ENCODE measurements around the gene DLGAP1.

DNA sequence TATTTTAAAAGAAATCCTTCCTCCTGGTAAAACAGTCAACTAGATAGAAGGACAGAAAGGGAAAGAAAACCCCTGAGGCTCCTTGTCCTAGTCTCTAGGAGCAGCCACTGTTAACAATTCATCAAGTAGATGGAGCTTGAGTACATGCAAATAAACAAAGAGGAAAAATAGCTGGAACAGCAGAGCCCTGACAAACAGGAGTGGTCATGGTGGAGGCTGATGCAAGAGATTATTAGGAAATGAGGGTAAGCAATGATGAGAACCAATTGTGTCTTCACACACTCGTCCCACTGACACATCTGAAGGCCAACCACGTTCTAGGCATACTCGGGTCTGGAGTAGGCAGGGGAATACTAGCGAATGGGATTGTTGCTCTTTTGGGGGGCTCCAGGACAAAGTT, 9.2 kb downstream of the DLGAP1 start:
- no peak for TF ChIP-seq POLR2AphosphoS5 (IDR thresholded peaks at IDR 0.05)
- no peak for TF ChIP-seq POLR2A (IDR thresholded peaks at IDR 0.05)
- TF ChIP-seq, protein P1, sequence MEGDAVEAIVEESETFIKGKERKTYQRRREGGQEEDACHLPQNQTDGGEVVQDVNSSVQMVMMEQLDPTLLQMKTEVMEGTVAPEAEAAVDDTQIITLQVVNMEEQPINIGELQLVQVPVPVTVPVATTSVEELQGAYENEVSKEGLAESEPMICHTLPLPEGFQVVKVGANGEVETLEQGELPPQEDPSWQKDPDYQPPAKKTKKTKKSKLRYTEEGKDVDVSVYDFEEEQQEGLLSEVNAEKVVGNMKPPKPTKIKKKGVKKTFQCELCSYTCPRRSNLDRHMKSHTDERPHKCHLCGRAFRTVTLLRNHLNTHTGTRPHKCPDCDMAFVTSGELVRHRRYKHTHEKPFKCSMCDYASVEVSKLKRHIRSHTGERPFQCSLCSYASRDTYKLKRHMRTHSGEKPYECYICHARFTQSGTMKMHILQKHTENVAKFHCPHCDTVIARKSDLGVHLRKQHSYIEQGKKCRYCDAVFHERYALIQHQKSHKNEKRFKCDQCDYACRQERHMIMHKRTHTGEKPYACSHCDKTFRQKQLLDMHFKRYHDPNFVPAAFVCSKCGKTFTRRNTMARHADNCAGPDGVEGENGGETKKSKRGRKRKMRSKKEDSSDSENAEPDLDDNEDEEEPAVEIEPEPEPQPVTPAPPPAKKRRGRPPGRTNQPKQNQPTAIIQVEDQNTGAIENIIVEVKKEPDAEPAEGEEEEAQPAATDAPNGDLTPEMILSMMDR (IDR thresholded peaks at IDR 0.05) = no peak

All from gastroesophageal sphincter (tissue), 3 donors.